ENCODE measurements around the gene MEPE. TPM values are rescaled to one million over a fixed set of nuclear protein-coding genes. Genes with fewer than 3 reads are reported as not detected.
A peak's percentile ranks its signal among the peaks of the same experiment; 100 is the strongest.

The MEPE gene
- total RNA-seq, 1 experiment from 2014 or later: not detected

DNA sequence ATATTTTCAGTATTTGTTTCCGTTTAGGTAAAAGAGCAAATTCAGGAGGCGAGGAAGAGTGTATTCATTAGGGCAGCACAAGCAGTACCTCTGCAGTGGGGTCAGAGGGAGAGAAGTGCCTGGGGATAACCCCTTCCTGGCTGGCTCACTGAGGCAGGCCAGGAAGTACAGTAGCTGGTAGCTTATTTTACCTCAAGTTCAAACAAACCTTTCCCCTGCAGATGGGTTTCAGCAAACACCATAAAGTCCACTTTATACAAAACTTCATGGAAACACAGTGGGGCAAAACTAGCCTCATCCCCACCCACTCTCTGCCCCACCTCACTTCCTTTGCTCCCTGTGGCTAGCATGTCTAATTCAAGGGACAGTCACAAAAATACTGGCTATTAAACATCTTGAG is 29.5 kb downstream of the MEPE start:
- no peak overlapping the region for H3K4me3 Mint-ChIP-seq
- ATAC-seq (no peak), DNase-seq (ENCODE audit: low spot score) (no peak)
- TF ChIP-seq OVOL2 (CRISPR knock-in tag; IDR thresholded peaks at IDR 0.05; ENCODE audit: borderline replicate concordance) (no peak), CREM (CRISPR knock-in tag; IDR thresholded peaks at IDR 0.05) (no peak), GABPB1 (CRISPR knock-in tag; IDR thresholded peaks at IDR 0.05) (no peak), ZNF416 (CRISPR knock-in tag; IDR thresholded peaks at IDR 0.05) (no peak), TEAD4 (CRISPR knock-in tag; IDR thresholded peaks at IDR 0.05) (no peak)
- TF ChIP-seq, protein P1, sequence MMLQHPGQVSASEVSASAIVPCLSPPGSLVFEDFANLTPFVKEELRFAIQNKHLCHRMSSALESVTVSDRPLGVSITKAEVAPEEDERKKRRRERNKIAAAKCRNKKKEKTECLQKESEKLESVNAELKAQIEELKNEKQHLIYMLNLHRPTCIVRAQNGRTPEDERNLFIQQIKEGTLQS (CRISPR knock-in tag; conservative IDR thresholded peaks at IDR 0.05): no peak
- TF ChIP-seq, protein P2, sequence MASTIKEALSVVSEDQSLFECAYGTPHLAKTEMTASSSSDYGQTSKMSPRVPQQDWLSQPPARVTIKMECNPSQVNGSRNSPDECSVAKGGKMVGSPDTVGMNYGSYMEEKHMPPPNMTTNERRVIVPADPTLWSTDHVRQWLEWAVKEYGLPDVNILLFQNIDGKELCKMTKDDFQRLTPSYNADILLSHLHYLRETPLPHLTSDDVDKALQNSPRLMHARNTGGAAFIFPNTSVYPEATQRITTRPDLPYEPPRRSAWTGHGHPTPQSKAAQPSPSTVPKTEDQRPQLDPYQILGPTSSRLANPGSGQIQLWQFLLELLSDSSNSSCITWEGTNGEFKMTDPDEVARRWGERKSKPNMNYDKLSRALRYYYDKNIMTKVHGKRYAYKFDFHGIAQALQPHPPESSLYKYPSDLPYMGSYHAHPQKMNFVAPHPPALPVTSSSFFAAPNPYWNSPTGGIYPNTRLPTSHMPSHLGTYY (CRISPR knock-in tag; IDR thresholded peaks at IDR 0.05): no peak
- TF ChIP-seq, protein P3, sequence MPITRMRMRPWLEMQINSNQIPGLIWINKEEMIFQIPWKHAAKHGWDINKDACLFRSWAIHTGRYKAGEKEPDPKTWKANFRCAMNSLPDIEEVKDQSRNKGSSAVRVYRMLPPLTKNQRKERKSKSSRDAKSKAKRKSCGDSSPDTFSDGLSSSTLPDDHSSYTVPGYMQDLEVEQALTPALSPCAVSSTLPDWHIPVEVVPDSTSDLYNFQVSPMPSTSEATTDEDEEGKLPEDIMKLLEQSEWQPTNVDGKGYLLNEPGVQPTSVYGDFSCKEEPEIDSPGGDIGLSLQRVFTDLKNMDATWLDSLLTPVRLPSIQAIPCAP (CRISPR knock-in tag; IDR thresholded peaks at IDR 0.05): no peak
- H3K4me1 Mint-ChIP-seq: peaks cover 29% of the 10 kb centered on the region
- H3K36me3 Mint-ChIP-seq: peaks cover 30% of the 10 kb centered on the region
- POLR2A ChIA-PET: no interaction called here
- CTCF ChIA-PET: no interaction called here
- H3K27ac Mint-ChIP-seq: no peak overlapping the region
- peaks cover 6% of the 10 kb centered on the region for H3K27me3 Mint-ChIP-seq (ENCODE audit: low read depth)
- H3K9me3 Mint-ChIP-seq: peaks cover 27% of the 10 kb centered on the region

DNA sequence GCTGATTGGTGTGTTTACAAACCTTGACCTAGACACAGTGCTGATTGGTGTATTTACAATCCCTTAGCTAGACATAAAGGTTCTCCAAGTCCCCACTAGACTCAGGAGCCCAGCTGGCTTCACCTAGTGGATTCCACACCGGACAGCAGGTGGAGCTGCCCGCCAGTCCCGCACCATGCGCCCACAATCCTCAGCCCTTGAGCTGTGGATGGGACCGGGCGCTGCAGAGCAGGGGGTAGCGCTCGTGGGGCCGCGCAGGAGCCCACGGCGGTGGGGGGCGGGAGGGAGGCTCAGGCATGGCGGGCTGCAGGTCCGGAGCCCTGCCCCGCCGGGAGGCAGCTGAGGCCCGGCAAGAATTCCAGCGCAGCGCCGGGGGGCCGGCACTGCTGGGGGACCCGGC is 30.7 kb downstream of the MEPE start:
- no peak overlapping the region for H3K27ac Mint-ChIP-seq
- ChIA-PET POLR2A (no interaction called here), CTCF (interaction anchor here (0.6 to 2.0 kb wide), 6 partner anchors 11 to 170 kb away, joined by 3 to 7 read pairs (median 4); no protein-coding TSS in a partner anchor)
- peaks cover 16% of the 10 kb centered on the region for H3K27me3 Mint-ChIP-seq (ENCODE audit: low read depth)
- TF ChIP-seq FOXJ3 (CRISPR knock-in tag; IDR thresholded peaks at IDR 0.05; ENCODE audit: borderline replicate concordance): no peak
- TF ChIP-seq, protein P4, sequence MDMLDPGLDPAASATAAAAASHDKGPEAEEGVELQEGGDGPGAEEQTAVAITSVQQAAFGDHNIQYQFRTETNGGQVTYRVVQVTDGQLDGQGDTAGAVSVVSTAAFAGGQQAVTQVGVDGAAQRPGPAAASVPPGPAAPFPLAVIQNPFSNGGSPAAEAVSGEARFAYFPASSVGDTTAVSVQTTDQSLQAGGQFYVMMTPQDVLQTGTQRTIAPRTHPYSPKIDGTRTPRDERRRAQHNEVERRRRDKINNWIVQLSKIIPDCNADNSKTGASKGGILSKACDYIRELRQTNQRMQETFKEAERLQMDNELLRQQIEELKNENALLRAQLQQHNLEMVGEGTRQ (CRISPR knock-in tag; IDR thresholded peaks at IDR 0.05): no peak
- TF ChIP-seq, protein P5, sequence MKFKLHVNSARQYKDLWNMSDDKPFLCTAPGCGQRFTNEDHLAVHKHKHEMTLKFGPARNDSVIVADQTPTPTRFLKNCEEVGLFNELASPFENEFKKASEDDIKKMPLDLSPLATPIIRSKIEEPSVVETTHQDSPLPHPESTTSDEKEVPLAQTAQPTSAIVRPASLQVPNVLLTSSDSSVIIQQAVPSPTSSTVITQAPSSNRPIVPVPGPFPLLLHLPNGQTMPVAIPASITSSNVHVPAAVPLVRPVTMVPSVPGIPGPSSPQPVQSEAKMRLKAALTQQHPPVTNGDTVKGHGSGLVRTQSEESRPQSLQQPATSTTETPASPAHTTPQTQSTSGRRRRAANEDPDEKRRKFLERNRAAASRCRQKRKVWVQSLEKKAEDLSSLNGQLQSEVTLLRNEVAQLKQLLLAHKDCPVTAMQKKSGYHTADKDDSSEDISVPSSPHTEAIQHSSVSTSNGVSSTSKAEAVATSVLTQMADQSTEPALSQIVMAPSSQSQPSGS (CRISPR knock-in tag; IDR thresholded peaks at IDR 0.05; ENCODE audit: borderline replicate concordance, low read depth): no peak
- no peak for TF ChIP-seq SP1 (CRISPR knock-in tag; conservative IDR thresholded peaks at IDR 0.05)
- TF ChIP-seq ATF1 (CRISPR knock-in tag; IDR thresholded peaks at IDR 0.05): no peak
- TF ChIP-seq SMAD3 (CRISPR knock-in tag; IDR thresholded peaks at IDR 0.05; ENCODE audit: borderline replicate concordance): no peak
- TF ChIP-seq, protein P6, sequence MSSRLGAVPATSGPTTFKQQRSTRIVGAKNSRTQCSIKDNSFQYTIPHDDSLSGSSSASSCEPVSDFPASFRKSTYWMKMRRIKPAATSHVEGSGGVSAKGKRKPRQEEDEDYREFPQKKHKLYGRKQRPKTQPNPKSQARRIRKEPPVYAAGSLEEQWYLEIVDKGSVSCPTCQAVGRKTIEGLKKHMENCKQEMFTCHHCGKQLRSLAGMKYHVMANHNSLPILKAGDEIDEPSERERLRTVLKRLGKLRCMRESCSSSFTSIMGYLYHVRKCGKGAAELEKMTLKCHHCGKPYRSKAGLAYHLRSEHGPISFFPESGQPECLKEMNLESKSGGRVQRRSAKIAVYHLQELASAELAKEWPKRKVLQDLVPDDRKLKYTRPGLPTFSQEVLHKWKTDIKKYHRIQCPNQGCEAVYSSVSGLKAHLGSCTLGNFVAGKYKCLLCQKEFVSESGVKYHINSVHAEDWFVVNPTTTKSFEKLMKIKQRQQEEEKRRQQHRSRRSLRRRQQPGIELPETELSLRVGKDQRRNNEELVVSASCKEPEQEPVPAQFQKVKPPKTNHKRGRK (CRISPR knock-in tag; IDR thresholded peaks at IDR 0.05; ENCODE audit: borderline replicate concordance): no peak
- TF ChIP-seq, protein P2 (CRISPR knock-in tag; IDR thresholded peaks at IDR 0.05): no peak
- TF ChIP-seq, protein P7, sequence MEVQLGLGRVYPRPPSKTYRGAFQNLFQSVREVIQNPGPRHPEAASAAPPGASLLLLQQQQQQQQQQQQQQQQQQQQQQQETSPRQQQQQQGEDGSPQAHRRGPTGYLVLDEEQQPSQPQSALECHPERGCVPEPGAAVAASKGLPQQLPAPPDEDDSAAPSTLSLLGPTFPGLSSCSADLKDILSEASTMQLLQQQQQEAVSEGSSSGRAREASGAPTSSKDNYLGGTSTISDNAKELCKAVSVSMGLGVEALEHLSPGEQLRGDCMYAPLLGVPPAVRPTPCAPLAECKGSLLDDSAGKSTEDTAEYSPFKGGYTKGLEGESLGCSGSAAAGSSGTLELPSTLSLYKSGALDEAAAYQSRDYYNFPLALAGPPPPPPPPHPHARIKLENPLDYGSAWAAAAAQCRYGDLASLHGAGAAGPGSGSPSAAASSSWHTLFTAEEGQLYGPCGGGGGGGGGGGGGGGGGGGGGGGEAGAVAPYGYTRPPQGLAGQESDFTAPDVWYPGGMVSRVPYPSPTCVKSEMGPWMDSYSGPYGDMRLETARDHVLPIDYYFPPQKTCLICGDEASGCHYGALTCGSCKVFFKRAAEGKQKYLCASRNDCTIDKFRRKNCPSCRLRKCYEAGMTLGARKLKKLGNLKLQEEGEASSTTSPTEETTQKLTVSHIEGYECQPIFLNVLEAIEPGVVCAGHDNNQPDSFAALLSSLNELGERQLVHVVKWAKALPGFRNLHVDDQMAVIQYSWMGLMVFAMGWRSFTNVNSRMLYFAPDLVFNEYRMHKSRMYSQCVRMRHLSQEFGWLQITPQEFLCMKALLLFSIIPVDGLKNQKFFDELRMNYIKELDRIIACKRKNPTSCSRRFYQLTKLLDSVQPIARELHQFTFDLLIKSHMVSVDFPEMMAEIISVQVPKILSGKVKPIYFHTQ (CRISPR knock-in tag; IDR thresholded peaks at IDR 0.05): no peak
- no peak for TF ChIP-seq PRRX2 (CRISPR knock-in tag; IDR thresholded peaks at IDR 0.05)
- no peak for TF ChIP-seq ZNF416 (CRISPR knock-in tag; IDR thresholded peaks at IDR 0.05)
- H3K36me3 Mint-ChIP-seq: peaks cover 34% of the 10 kb centered on the region
- peaks cover 21% of the 10 kb centered on the region for H3K9me3 Mint-ChIP-seq
- no peak overlapping the region for H3K4me3 Mint-ChIP-seq
- DNase-seq (ENCODE audit: low spot score): no peak
- peak; percentile 18 for ATAC-seq
- H3K4me1 Mint-ChIP-seq: peaks cover 36% of the 10 kb centered on the region

Measured in WTC11 (cell line).